Stomach (tissue), 9 donors: ENCODE results near the gene AHCYL2. TPM values are rescaled to one million over a fixed set of nuclear protein-coding genes. Genes with fewer than 3 reads are reported as not detected.

ENCODE experiments used
- DNase-seq, 2 donors: peaks; one replicate each; pipeline versions ENCODE4 v3.0.0 to v3.0.0-alpha.2; 2013 to 2019
- H3K27ac ChIP-seq, 5 donors: fragments of 200-600 bp in 4 of 5; sonication (generic) in 4 of 5; one replicate each; pipeline ENCODE4 v1.5.1; 2013 to 2019; ENCODE audit warnings: mild to moderate bottlenecking in 1 of 5, moderate library complexity in 1 of 5
- H3K27me3 ChIP-seq, 3 donors: fragments of 200-600 bp; sonication (generic); one replicate each; pipeline ENCODE4 v1.5.1; 2017 to 2019; ENCODE audit warnings: mixed run types in 1 of 3
- H3K36me3 ChIP-seq, 4 donors: fragments of 200-600 bp; sonication (generic); 1 replicate in 3 of 4; 2 replicates in 1 of 4; pipeline ENCODE4 v1.5.1; 2016 to 2019
- H3K4me1 ChIP-seq, 4 donors: fragments of 200-600 bp; sonication (generic); one replicate each; pipeline ENCODE4 v1.5.1; 2016 to 2019
- H3K4me3 ChIP-seq, 4 donors: fragments of 200-600 bp; sonication (generic) in 3 of 4; one replicate each; pipeline ENCODE4 v1.5.1; 2016 to 2019; ENCODE audit warnings: mild to moderate bottlenecking in 1 of 4
- H3K9me3 ChIP-seq, 4 donors: fragments of 200-600 bp; sonication (generic); one replicate each; pipeline ENCODE4 v1.5.1; 2016 to 2019
- CTCF ChIP-seq, 7 experiments: fragments of 450-650 bp in 4 of 7; fragments of 200-600 bp in 3 of 7; sonication (generic) in 3 of 7; IDR thresholded peaks; one replicate each; pipeline ENCODE4 v1.5.1; 2016 to 2019; ENCODE audit warnings: antibody characterized with exemption in 7 of 7, control low read depth in 2 of 7, mild to moderate bottlenecking in 1 of 7
- EP300 ChIP-seq: sonication (generic); formaldehyde crosslinking; IDR thresholded peaks from one replicate; pipeline ENCODE4 v1.6.1; 2017; ENCODE audit warnings: antibody characterized with exemption
- POLR2A ChIP-seq, 4 donors: fragments of 450-650 bp; IDR thresholded peaks; one replicate each; pipeline ENCODE4 v1.6.1; 2016; ENCODE audit warnings: antibody characterized with exemption in 4 of 4, control low read depth in 2 of 4, mild to moderate bottlenecking in 1 of 4, moderate library complexity in 1 of 4
- POLR2AphosphoS5 ChIP-seq, 3 donors: sonication (generic); formaldehyde crosslinking; IDR thresholded peaks; one replicate each; pipeline ENCODE4 v1.6.1; 2016; ENCODE audit warnings: antibody characterized with exemption in 3 of 3
- WGBS, 5 donors: extraction: QIAGEN DNeasy Blood & Tissue Kit in 3 of 5; methylation state at CpG; one replicate each; pipeline versions ENCODE4 v1.1.5 to v1.1.7; 2013 to 2018; 5-methylcytosine and 5-hydroxymethylcytosine counted together
- intact Hi-C: fragments of 100-400 bp; cut with DNase I; formaldehyde crosslinking; loops from one replicate; pipeline ENCODE4 v1.15.1; 2023; ENCODE audit warnings: low total_unique reads
- polyA plus RNA-seq, 3 donors: library from polyadenylated mRNA; stranded (reverse); fragments of 200-250 nt; gene quantifications; one replicate each; pipeline ENCODE4 v1.2.3, GENCODE V29; 2013
- total RNA-seq, 5 donors: library from RNA; depleted of rRNA; stranded (reverse); fragments of >200 nt; gene quantifications; one replicate each; pipeline versions ENCODE4 v1.1.0 to v1.2.3, GENCODE V29; 2014 to 2016
- donor health status: healthy with polysubstance abuse.
- donor health status: Bipolar disorder and iron deficiency.
- donor health status: healthy.

Gene AHCYL2
- total and polyA plus RNA-seq, 8 donors, result 4.6 to 87.0 (median 61.6) TPM

- peak overlapping the region in 1 of 5 donors; percentile 73 for H3K27ac ChIP-seq
- peak overlapping the region; percentile 77 to 90 (median 86) for H3K4me3 ChIP-seq
- peaks cover 0 to 30% (median 15%) of the 10 kb centered on the region in 3 donors for H3K27me3 ChIP-seq
- H3K9me3 ChIP-seq, result no peaks in the 10 kb centered on the region
- intact Hi-C loops, result no loop called here
- 43 to 56% (median 55%) methylated on average over 13 of the region's 13 CpGs for WGBS, 5 donors
- H3K36me3 ChIP-seq, result no peaks in the 10 kb centered on the region
- TF ChIP-seq POLR2A (IDR thresholded peaks at IDR 0.05) (no peak), POLR2AphosphoS5 (IDR thresholded peaks at IDR 0.05) (no peak), EP300 (no peak), CTCF (IDR thresholded peaks at IDR 0.05) (no peak)
- no peak for DNase-seq
- H3K4me1 ChIP-seq, result peaks cover 9 to 33% (median 26%) of the 10 kb centered on the region in 4 donors
Measured at GRCh38 chr7:129189661-129190310, 35.0 kb upstream of the AHCYL2 start.

- Histone ChIP-seq H3K4me1 (peaks cover 9 to 33% (median 26%) of the 10 kb centered on the region in 4 donors), H3K9me3 (no peaks in the 10 kb centered on the region), H3K27ac (no peak overlapping the region), H3K27me3 (peaks cover 0 to 30% (median 15%) of the 10 kb centered on the region in 3 donors), H3K4me3 (no peak overlapping the region), H3K36me3 (no peaks in the 10 kb centered on the region)
- no peak for DNase-seq
- TF ChIP-seq EP300 (no peak), POLR2A (IDR thresholded peaks at IDR 0.05) (no peak), POLR2AphosphoS5 (IDR thresholded peaks at IDR 0.05) (no peak), CTCF (IDR thresholded peaks at IDR 0.05) (no peak)
- intact Hi-C loops, result no loop called here
- WGBS, 5 donors, result 76 to 82% (median 80%) methylated on average over 3 of the region's 3 CpGs
Measured at GRCh38 chr7:129191272-129191671, 33.6 kb upstream of the AHCYL2 start.

GRCh38 chr7:129193892-129194291 is 30.9 kb upstream of the AHCYL2 start:
- peaks cover 0 to 16% (median 7%) of the 10 kb centered on the region in 3 donors for H3K27me3 ChIP-seq
- TF ChIP-seq POLR2A (IDR thresholded peaks at IDR 0.05) (no peak), POLR2AphosphoS5 (IDR thresholded peaks at IDR 0.05) (no peak), EP300 (no peak), CTCF (IDR thresholded peaks at IDR 0.05) (no peak)

GRCh38 chr7:129197771-129198170 is 27.1 kb upstream of the AHCYL2 start:
- no peak for DNase-seq
- TF ChIP-seq POLR2A (IDR thresholded peaks at IDR 0.05) (no peak), EP300 (no peak), POLR2AphosphoS5 (IDR thresholded peaks at IDR 0.05) (no peak), CTCF (IDR thresholded peaks at IDR 0.05) (no peak)
- Histone ChIP-seq H3K27ac (no peak overlapping the region), H3K9me3 (no peaks in the 10 kb centered on the region), H3K27me3 (no peaks in the 10 kb centered on the region), H3K4me1 (no peaks in the 10 kb centered on the region), H3K36me3 (no peaks in the 10 kb centered on the region), H3K4me3 (no peak overlapping the region)
- WGBS, 5 donors, result 76 to 87% (median 84%) methylated on average over 4 of the region's 4 CpGs
- intact Hi-C loops, result no loop called here

More at GRCh38 chr7:129193892-129194291, 30.9 kb upstream of the AHCYL2 start:
- no peak for DNase-seq
- Histone ChIP-seq H3K27ac (no peak overlapping the region), H3K9me3 (no peaks in the 10 kb centered on the region), H3K4me1 (peaks cover 9 to 21% (median 15%) of the 10 kb centered on the region in 4 donors), H3K36me3 (no peaks in the 10 kb centered on the region), H3K4me3 (no peak overlapping the region)
- intact Hi-C loops, result no loop called here
- 87 to 100% (median 95%) methylated on average over 2 to 3 of the region's 3 CpGs for WGBS, 5 donors
